Measurements from ENCODE around the gene TTC21B. TPM values are rescaled to one million over a fixed set of nuclear protein-coding genes. Genes with fewer than 3 reads are reported as not detected.

TTC21B gene
- total and polyA plus RNA-seq, 4 experiments from 2014 or later: 6.3 to 30.4 (median 17.5) TPM

DNA sequence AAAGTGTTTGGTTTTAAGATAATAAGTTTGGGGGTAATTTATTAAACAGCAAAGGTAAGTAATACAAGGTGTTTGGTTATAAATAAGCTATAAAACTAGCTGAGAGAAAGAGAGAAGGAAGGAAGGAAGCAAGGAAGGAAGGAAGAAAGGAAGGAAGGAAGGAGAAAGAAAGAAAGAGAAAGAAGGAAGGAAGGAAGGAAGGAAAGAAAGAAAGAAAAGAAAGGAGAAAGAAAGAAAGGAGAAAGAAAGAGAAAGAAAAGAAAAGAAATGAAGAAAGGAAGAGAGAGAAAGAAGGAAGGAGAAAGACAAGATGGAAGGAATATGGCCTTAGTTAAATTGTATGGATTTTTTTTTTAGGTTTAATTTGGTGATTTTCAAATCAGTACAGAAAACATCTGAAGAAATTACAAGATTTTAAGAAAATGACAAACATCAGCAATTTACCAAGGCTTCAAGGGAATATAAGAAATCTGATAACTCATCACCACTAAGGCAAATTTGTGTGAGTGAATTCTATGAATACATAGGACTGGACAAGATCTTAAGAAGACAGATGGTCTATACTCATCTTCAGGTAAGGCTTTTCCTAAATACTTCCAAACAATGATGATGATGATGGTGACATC is 113.1 kb downstream of the TTC21B start:
- DNase-seq: no peak
- Mint-ChIP-seq H3K4me3 (no peak overlapping the region), H3K4me1 (no peaks in the 10 kb centered on the region), H3K36me3 (peaks cover 0 to 7% of the 10 kb centered on the region in 2 donors), H3K27me3 (no peaks in the 10 kb centered on the region), H3K9me3 (no peaks in the 10 kb centered on the region), H3K27ac (no peak overlapping the region)
- Histone ChIP-seq H3K4me3 (ENCODE audit: low read length in 2 of 2) (no peak overlapping the region), H3K9me3 (ENCODE audit: control insufficient read depth in 1 of 2, low read length in 2 of 2) (no peaks in the 10 kb centered on the region), H3K27me3 (ENCODE audit: insufficient read depth, low read length) (no peaks in the 10 kb centered on the region), H3K27ac (ENCODE audit: low read depth, low read length) (no peak overlapping the region), H3K4me1 (ENCODE audit: insufficient read depth, low read length) (no peaks in the 10 kb centered on the region), H3K36me3 (ENCODE audit: insufficient read depth, low read length) (no peaks in the 10 kb centered on the region)
- POLR2A ChIA-PET (ENCODE audit: partially characterized antibody): no interaction called here
- CTCF ChIA-PET (ENCODE audit: partially characterized antibody): no interaction called here
- intact Hi-C loops (cut with micrococcal nuclease): no loop called here

DNA sequence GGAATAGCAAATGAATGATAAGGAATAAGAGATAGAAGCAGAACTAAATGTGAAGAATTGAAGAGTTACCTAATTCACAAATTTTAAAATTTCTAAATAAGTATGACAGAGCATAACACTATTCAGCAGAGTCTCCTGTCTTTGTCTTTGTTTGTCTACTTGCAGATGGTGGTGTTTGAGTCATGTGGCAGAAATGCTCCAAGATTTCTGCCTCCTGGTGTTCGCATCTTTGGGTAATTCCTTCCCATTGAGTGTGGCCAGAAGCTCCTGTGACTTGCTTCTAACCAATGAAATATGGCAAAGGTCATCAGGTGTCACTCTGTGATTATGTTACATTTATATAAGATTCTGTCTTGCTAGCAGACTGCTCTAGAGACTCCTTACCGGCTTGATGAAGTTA is 114.0 kb downstream of the TTC21B start:
- Histone ChIP-seq H3K27me3 (ENCODE audit: insufficient read depth, low read length) (no peaks in the 10 kb centered on the region), H3K27ac (ENCODE audit: low read depth, low read length) (no peak overlapping the region), H3K4me3 (ENCODE audit: low read length in 2 of 2) (no peak overlapping the region), H3K36me3 (ENCODE audit: insufficient read depth, low read length) (no peaks in the 10 kb centered on the region), H3K4me1 (ENCODE audit: insufficient read depth, low read length) (no peaks in the 10 kb centered on the region), H3K9me3 (ENCODE audit: control insufficient read depth in 1 of 2, low read length in 2 of 2) (no peaks in the 10 kb centered on the region)
- no peak for DNase-seq
- Mint-ChIP-seq H3K27ac (no peak overlapping the region), H3K4me1 (no peaks in the 10 kb centered on the region), H3K36me3 (peaks cover 0 to 7% of the 10 kb centered on the region in 2 donors), H3K27me3 (no peaks in the 10 kb centered on the region), H3K4me3 (no peak overlapping the region), H3K9me3 (no peaks in the 10 kb centered on the region)
- intact Hi-C loops (cut with micrococcal nuclease): no loop called here
- ChIA-PET POLR2A (ENCODE audit: partially characterized antibody) (no interaction called here), CTCF (ENCODE audit: partially characterized antibody) (no interaction called here)

DNA sequence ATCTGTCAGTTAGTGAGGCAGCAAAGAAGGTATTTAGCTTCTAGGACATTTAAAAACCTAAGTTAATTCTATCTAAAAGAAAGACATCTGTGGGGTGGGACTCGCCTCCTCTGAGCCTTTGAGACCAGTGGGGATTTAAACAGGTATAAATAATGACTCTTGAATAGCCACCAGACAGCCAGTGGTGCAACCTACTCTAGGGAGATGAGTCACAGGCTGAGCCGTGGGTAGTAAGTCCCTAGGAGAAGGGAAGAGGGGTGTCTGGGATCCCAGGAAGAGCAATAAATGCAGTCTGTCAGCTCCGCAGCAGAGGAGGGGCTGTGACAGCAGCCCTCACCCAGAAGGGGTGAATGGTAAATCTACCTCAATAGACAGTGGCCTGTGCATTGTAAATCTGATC is 116.5 kb downstream of the TTC21B start:
- Histone ChIP-seq H3K9me3 (ENCODE audit: control insufficient read depth in 1 of 2, low read length in 2 of 2) (no peaks in the 10 kb centered on the region), H3K27ac (ENCODE audit: low read depth, low read length) (no peak overlapping the region), H3K36me3 (ENCODE audit: insufficient read depth, low read length) (no peaks in the 10 kb centered on the region), H3K4me1 (ENCODE audit: insufficient read depth, low read length) (no peaks in the 10 kb centered on the region), H3K27me3 (ENCODE audit: insufficient read depth, low read length) (no peaks in the 10 kb centered on the region), H3K4me3 (ENCODE audit: low read length in 2 of 2) (no peak overlapping the region)
- DNase-seq: no peak
- POLR2A ChIA-PET (ENCODE audit: partially characterized antibody): no interaction called here
- no peak overlapping the region for H3K27ac Mint-ChIP-seq
- intact Hi-C loops (cut with micrococcal nuclease): no loop called here
- no peaks in the 10 kb centered on the region for H3K4me1 Mint-ChIP-seq
- no peaks in the 10 kb centered on the region for H3K27me3 Mint-ChIP-seq
- H3K36me3 Mint-ChIP-seq: peaks cover 0 to 7% of the 10 kb centered on the region in 2 donors
- no peak overlapping the region for H3K4me3 Mint-ChIP-seq
- CTCF ChIA-PET (ENCODE audit: partially characterized antibody): no interaction called here
- no peaks in the 10 kb centered on the region for H3K9me3 Mint-ChIP-seq

DNA sequence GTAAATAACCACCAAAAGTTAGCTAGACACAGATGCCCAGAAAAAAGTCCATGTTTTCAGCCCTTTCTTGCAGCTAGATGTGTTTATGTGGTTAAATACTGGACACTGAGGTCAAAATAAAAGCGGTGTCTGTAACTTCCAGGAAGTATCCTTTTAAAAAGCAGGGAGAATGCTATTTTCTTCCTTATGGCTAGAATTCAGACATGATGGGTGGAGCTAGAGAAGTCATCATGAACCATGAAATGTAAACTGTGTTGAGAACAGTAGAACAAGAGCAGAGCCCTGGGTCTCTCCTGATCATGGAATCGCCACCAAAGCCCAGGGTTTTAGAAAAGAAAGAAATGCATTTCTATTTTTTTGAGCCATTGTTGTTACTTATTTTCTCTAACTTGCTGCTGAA is 118.2 kb downstream of the TTC21B start:
- H3K36me3 Mint-ChIP-seq: peaks cover 0 to 7% of the 10 kb centered on the region in 2 donors
- no peak overlapping the region for H3K4me3 ChIP-seq (ENCODE audit: low read length in 2 of 2)
- no peak overlapping the region for H3K27ac ChIP-seq (ENCODE audit: low read depth, low read length)
- H3K4me3 Mint-ChIP-seq: no peak overlapping the region
- CTCF ChIA-PET (ENCODE audit: partially characterized antibody): interaction anchor here (1.2 kb wide), 1 partner anchor 11 kb away, joined by 3 read pairs; no protein-coding TSS in a partner anchor
- no peaks in the 10 kb centered on the region for H3K27me3 Mint-ChIP-seq
- POLR2A ChIA-PET (ENCODE audit: partially characterized antibody): no interaction called here
- no peaks in the 10 kb centered on the region for H3K9me3 Mint-ChIP-seq
- intact Hi-C loops (cut with micrococcal nuclease): no loop called here
- no peaks in the 10 kb centered on the region for H3K27me3 ChIP-seq (ENCODE audit: insufficient read depth, low read length)
- no peak for DNase-seq
- H3K4me1 Mint-ChIP-seq: no peaks in the 10 kb centered on the region
- no peaks in the 10 kb centered on the region for H3K4me1 ChIP-seq (ENCODE audit: insufficient read depth, low read length)
- H3K36me3 ChIP-seq (ENCODE audit: insufficient read depth, low read length): no peaks in the 10 kb centered on the region
- H3K27ac Mint-ChIP-seq: no peak overlapping the region
- no peaks in the 10 kb centered on the region for H3K9me3 ChIP-seq (ENCODE audit: control insufficient read depth in 1 of 2, low read length in 2 of 2)

DNA sequence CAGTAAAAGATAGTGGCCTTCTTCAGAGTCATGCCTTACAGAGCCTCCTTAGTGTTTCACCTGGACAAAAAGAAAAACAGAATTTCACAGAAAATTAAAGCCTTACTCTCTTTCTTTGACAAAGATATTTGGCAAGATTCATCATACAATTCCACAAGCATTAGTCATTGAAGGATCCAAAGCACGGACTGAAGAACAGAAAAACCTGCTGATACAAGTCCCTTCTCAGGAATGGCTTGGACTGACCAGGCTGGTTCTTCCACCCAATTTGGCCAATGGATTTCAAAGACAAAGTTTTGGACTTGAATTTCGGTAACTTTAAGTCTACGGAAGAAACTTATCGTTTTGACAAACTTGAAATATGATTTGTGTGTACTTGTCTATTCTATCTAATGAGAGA is 120.4 kb downstream of the TTC21B start:
- Histone ChIP-seq H3K4me3 (ENCODE audit: low read length in 2 of 2) (no peak overlapping the region), H3K9me3 (ENCODE audit: control insufficient read depth in 1 of 2, low read length in 2 of 2) (no peaks in the 10 kb centered on the region), H3K36me3 (ENCODE audit: insufficient read depth, low read length) (no peaks in the 10 kb centered on the region), H3K27ac (ENCODE audit: low read depth, low read length) (no peak overlapping the region), H3K4me1 (ENCODE audit: insufficient read depth, low read length) (no peaks in the 10 kb centered on the region), H3K27me3 (ENCODE audit: insufficient read depth, low read length) (no peaks in the 10 kb centered on the region)
- Mint-ChIP-seq H3K27me3 (no peaks in the 10 kb centered on the region), H3K4me1 (no peaks in the 10 kb centered on the region), H3K36me3 (no peaks in the 10 kb centered on the region), H3K9me3 (no peaks in the 10 kb centered on the region), H3K27ac (no peak overlapping the region), H3K4me3 (no peak overlapping the region)
- intact Hi-C loops (cut with micrococcal nuclease): no loop called here
- ChIA-PET CTCF (ENCODE audit: partially characterized antibody) (no interaction called here), POLR2A (ENCODE audit: partially characterized antibody) (no interaction called here)
- no peak for DNase-seq

DNA sequence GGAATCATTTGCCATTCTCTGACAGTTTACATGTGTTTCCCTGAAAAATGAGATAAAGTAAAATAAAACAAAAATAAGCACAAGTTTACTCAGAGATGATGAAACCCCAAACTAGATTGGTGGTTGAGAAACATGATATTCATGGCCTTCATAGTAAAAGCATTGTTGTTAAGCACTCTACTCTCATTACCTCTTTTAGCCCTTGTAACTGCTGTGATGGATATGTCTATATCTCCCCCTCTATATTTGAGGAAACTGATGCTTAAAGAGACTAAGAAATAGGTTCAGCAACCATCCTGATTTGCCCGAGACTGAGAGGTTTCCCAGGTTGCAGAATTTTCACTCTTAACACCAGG is 125.7 kb downstream of the TTC21B start:
- H3K27ac Mint-ChIP-seq: peak overlapping the region in 1 of 7 donors; percentile 11
- Histone ChIP-seq H3K27me3 (ENCODE audit: insufficient read depth, low read length) (no peaks in the 10 kb centered on the region), H3K27ac (ENCODE audit: low read depth, low read length) (no peak overlapping the region), H3K4me1 (ENCODE audit: insufficient read depth, low read length) (no peaks in the 10 kb centered on the region), H3K36me3 (ENCODE audit: insufficient read depth, low read length) (no peaks in the 10 kb centered on the region), H3K9me3 (ENCODE audit: control insufficient read depth in 1 of 2, low read length in 2 of 2) (no peaks in the 10 kb centered on the region), H3K4me3 (ENCODE audit: low read length in 2 of 2) (no peak overlapping the region)
- no peaks in the 10 kb centered on the region for H3K4me1 Mint-ChIP-seq
- intact Hi-C loops (cut with micrococcal nuclease): no loop called here
- ChIA-PET CTCF (ENCODE audit: partially characterized antibody) (interaction anchor here (0.7 kb wide), 1 partner anchor 16 kb away, joined by 3 read pairs; no protein-coding TSS in a partner anchor), POLR2A (ENCODE audit: partially characterized antibody) (no interaction called here)
- no peaks in the 10 kb centered on the region for H3K9me3 Mint-ChIP-seq
- no peak for DNase-seq
- no peak overlapping the region for H3K4me3 Mint-ChIP-seq
- peaks cover 4% of the 10 kb centered on the region in 2 donors for H3K27me3 Mint-ChIP-seq
- no peaks in the 10 kb centered on the region for H3K36me3 Mint-ChIP-seq

DNA sequence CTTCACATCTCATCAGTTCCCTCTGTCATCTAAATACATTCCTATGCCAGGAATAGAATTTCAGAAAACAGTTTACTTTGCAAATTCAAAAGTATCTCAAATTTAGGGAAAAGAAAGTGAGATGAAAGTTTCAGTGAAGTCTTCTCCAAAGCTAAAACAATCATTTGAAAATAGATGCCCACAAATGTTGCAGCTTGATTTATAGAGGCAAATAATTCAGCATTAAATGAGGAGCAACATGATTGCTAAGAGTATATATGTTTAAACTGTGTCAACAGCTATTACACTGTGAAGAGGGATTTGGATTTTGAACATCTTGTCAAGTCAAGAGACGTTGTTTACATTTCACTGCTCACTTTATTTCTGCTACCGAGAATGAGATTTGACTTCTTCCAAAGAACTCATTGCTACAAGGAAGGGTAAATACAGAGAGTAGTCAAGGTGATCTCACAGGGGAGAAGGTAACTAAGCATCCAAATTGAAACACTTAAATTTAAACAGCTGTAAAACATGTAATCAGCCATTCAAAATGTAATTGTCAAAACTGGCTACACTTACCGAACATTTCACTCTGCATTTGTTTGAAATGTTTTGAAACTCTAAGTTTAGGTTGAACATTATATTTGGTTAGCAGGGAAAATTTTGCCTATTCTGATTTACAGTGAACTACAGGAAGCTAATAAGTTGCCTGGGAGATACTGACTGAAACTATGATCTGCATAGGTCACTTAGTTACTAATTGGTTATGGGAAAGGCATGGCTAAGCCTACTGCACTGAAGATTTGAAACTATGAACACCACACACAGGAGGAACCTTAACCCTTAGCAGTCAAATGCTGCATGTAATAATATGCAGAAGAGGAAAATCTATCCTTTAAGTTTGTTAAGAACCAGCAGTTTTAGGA is 126.3 kb downstream of the TTC21B start:
- H3K9me3 Mint-ChIP-seq: no peaks in the 10 kb centered on the region
- H3K36me3 ChIP-seq (ENCODE audit: insufficient read depth, low read length): no peaks in the 10 kb centered on the region
- no peak overlapping the region for H3K27ac Mint-ChIP-seq
- no peaks in the 10 kb centered on the region for H3K4me1 Mint-ChIP-seq
- H3K27me3 ChIP-seq (ENCODE audit: insufficient read depth, low read length): no peaks in the 10 kb centered on the region
- ChIA-PET CTCF (ENCODE audit: partially characterized antibody) (no interaction called here), POLR2A (ENCODE audit: partially characterized antibody) (no interaction called here)
- DNase-seq: no peak
- no peak overlapping the region for H3K4me3 Mint-ChIP-seq
- H3K4me3 ChIP-seq (ENCODE audit: low read length in 2 of 2): no peak overlapping the region
- peaks cover 4% of the 10 kb centered on the region in 2 donors for H3K27me3 Mint-ChIP-seq
- no peaks in the 10 kb centered on the region for H3K36me3 Mint-ChIP-seq
- intact Hi-C loops (cut with micrococcal nuclease): no loop called here
- H3K9me3 ChIP-seq (ENCODE audit: control insufficient read depth in 1 of 2, low read length in 2 of 2): no peaks in the 10 kb centered on the region
- no peaks in the 10 kb centered on the region for H3K4me1 ChIP-seq (ENCODE audit: insufficient read depth, low read length)
- no peak overlapping the region for H3K27ac ChIP-seq (ENCODE audit: low read depth, low read length)

Measured in CD4-positive, alpha-beta memory T cell (primary cell).